SH-SY5Y (cell line): ENCODE data around the gene NPW.

Experiments
- GATA2 ChIP-seq: IDR thresholded peaks from 2 replicates; pipeline ENCODE4 v1.6.1; 2011; ENCODE audit warnings: mild to moderate bottlenecking, low read depth, low read length
- GATA3 ChIP-seq: IDR thresholded peaks from 2 replicates; pipeline ENCODE4 v1.6.1; 2011; ENCODE audit warnings: low read depth, mild to moderate bottlenecking, low read length, moderate library complexity

NPW gene

GRCh38 chr16:2015947-2016208 is 3.7 kb upstream of the NPW start:
- TF ChIP-seq GATA3 = no peak
- TF ChIP-seq GATA2 = no peak

GRCh38 chr16:2016407-2016922 is 3.1 kb upstream of the NPW start:
- no peak for TF ChIP-seq GATA3
- TF ChIP-seq GATA2 = no peak

GRCh38 chr16:2019921-2020831 is 591 bp downstream of the NPW start:
- TF ChIP-seq GATA3 (no peak), GATA2 (no peak)

- no peak for TF ChIP-seq GATA2
- no peak for TF ChIP-seq GATA3
Observed at GRCh38 chr16:2022723-2023091, 3.1 kb downstream of the NPW start.

- TF ChIP-seq GATA3 (no peak), GATA2 (no peak)
Observed at GRCh38 chr16:2023092-2024031, 3.8 kb downstream of the NPW start.

- TF ChIP-seq GATA3 = no peak
- no peak for TF ChIP-seq GATA2
Observed at GRCh38 chr16:2024032-2024420, 4.4 kb downstream of the NPW start.

GRCh38 chr16:2025251-2025650 is 5.7 kb downstream of the NPW start:
- no peak for TF ChIP-seq GATA2
- no peak for TF ChIP-seq GATA3

- no peak for TF ChIP-seq GATA2
- no peak for TF ChIP-seq GATA3
Observed at GRCh38 chr16:2025878-2026460, 6.4 kb downstream of the NPW start.

- TF ChIP-seq GATA3 (no peak), GATA2 (no peak)
Observed at GRCh38 chr16:2026461-2027023, 7.0 kb downstream of the NPW start, which contains the start of gene NHERF2. Gene NHERF2, plus strand, starts transcription at chr16:2026902. Its CDS starts 104 bp downstream, at chr16:2027006.

- TF ChIP-seq GATA3 (no peak), GATA2 (no peak)
Observed at GRCh38 chr16:2027024-2028010, 7.7 kb downstream of the NPW start.

GRCh38 chr16:2028146-2028545 is 8.6 kb downstream of the NPW start:
- no peak for TF ChIP-seq GATA3
- TF ChIP-seq GATA2 = no peak

GRCh38 chr16:2028620-2029220 is 9.1 kb downstream of the NPW start:
- TF ChIP-seq GATA3 = no peak
- TF ChIP-seq GATA2 = no peak
